ENCODE results near the gene LEMD1.
"Not testable (repeated sequence)": the region's sequence is repeated elsewhere in the genome, so short reads cannot be mapped to it uniquely, and the experiment has no call there.

LEMD1 gene

GRCh38 chr1:205371871-205372660, 49.8 kb downstream of the LEMD1 start:
- TF ChIP-seq CTCF (conservative IDR thresholded peaks at IDR 0.05; ENCODE audit: low read depth, low read length), result no peak
- peak; percentile 81 for DNase-seq (ENCODE audit: low read depth)
- H3K4me3 ChIP-seq (ENCODE audit: low read depth, low read length), result no peak overlapping the region

DNA sequence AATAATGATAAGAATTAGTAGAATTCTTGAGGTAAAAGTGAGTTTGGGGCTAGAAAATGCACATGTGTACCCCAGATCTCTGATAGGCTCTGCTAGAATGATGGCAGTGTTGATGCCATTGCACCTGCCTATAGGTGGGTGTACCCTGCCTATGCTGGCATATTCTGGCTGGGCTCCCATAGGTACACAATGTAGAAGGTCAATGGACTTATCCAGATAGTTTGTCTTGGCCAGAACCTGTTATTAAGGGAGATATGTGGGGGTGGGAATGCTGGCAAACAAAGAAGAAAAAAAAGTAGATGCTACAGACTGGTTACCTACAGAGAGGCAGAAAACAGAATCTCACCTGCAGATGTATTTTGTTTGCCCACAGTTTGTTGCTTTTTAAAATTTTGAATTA, 51.1 kb downstream of the LEMD1 start:
- DNase-seq (ENCODE audit: low read depth), result no peak
- TF ChIP-seq CTCF (conservative IDR thresholded peaks at IDR 0.05; ENCODE audit: low read depth, low read length), result no peak

GRCh38 chr1:205369701-205370123, 52.1 kb downstream of the LEMD1 start:
- DNase-seq (ENCODE audit: low read depth), result peak; percentile 30
- no peak for TF ChIP-seq CTCF (conservative IDR thresholded peaks at IDR 0.05; ENCODE audit: low read depth, low read length)
- no peak overlapping the region for H3K4me3 ChIP-seq (ENCODE audit: low read depth, low read length)

More for the DNA sequence above, 51.1 kb downstream of the LEMD1 start:
- H3K4me3 ChIP-seq (ENCODE audit: low read depth, low read length), result no peak overlapping the region

DNA sequence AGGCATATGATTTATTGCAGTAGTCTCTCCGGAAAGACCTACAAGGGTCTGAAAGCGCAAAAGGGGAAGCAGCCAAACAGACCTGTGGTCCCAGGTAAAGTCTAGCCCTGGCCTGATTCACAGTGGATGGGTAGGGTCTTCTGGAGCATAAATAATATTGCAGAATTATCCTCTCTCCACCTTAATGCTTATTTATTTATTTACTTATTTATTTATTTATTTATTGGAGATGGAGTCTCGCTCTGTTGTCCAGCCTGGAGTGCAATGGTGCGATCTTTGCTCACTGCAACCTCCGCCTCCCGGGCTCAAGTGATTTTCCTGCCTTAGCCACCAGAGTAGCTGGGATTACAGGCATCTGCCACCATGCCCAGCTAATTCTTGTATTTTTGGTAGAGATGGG, 53.4 kb downstream of the LEMD1 start:
- no peak for TF ChIP-seq CTCF (conservative IDR thresholded peaks at IDR 0.05; ENCODE audit: low read depth, low read length)
- no peak overlapping the region for H3K4me3 ChIP-seq (ENCODE audit: low read depth, low read length)

DNA sequence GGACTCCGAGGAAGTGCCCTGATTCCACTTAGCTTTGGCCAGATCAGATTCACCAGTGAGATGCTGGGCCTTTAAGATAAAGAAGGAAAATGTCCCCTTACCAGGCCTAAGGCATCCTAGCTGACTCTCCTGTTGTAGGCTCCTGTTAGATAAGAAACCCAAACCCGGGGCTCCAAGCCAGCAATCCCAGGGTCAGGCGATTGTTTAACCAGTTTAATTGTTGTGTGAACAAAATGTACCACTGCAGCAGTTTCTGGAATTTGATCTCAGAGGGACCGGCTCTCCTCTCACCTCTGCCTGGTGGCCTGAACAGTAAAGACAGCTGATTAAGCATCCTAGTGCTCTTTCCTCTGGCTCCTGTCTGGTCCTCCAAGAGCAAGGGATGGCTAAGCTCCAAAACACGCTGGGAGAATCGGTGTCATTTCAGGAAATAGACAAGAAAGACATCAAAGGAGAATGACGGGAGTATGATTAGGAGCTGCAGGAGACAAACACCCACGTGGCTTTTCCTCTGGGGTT, 55.9 kb downstream of the LEMD1 start:
- no peak for TF ChIP-seq CTCF (conservative IDR thresholded peaks at IDR 0.05; ENCODE audit: low read depth, low read length)
- DNase-seq (ENCODE audit: low read depth), result no peak

More for the DNA sequence above, 53.4 kb downstream of the LEMD1 start:
- no peak for DNase-seq (ENCODE audit: low read depth)

GRCh38 chr1:205365086-205365485, 56.8 kb downstream of the LEMD1 start:
- not testable (repeated sequence) for H3K4me3 ChIP-seq (ENCODE audit: low read depth, low read length); DNase-seq (ENCODE audit: low read depth)

More for the DNA sequence above, 55.9 kb downstream of the LEMD1 start:
- H3K4me3 ChIP-seq (ENCODE audit: low read depth, low read length), result no peak overlapping the region

- no peak for TF ChIP-seq CTCF (conservative IDR thresholded peaks at IDR 0.05; ENCODE audit: low read depth, low read length)
- H3K4me3 ChIP-seq (ENCODE audit: low read depth, low read length), result no peak overlapping the region
- no peak for DNase-seq (ENCODE audit: low read depth)
Observed at GRCh38 chr1:205360891-205361290, 61.0 kb downstream of the LEMD1 start.

All from choroid plexus epithelial cell (primary cell).